GM15510 (cell line): ENCODE data around the gene OBP2B.

Experiments
- POLR2A ChIP-seq: IDR thresholded peaks from 3 replicates; pipeline ENCODE4 v1.6.1; 2011; ENCODE audit warnings: borderline replicate concordance; ENCODE audit not compliant: insufficient read length; ENCODE audit errors: extremely low read depth

Gene OBP2B

DNA sequence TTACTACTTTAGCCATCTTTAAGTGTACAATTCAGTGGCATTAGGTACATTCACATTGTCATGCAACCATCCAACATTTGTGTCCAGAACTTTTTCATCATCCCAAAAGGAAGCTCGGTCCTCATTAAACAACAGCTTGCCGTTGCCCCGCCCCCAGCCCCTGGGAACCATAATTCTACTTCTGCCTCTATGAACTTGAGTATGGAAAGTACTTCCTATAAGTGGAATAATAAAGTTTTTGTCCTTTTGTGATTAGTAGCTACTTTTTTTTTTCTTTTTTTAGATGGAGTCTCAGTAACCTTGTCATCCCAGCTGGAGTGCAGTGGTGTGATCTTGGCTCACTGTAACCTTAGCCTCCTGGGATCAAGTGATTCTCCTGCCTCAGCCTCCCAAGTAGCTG, 50.4 kb downstream of the OBP2B start:
- no peak for TF ChIP-seq POLR2A
